ENCODE data around the gene PCNP. TPM values are rescaled to one million over a fixed set of nuclear protein-coding genes. Genes with fewer than 3 reads are reported as not detected.

Gene PCNP
- total and polyA plus RNA-seq, 2 donors (not counting 1 experiment from before 2014, with no cell fraction given): 39.1 to 156 TPM

- Mint-ChIP-seq H3K4me3 (no peak overlapping the region), H3K4me1 (no peaks in the 10 kb centered on the region), H3K9me3 (ENCODE audit: insufficient read depth) (no peaks in the 10 kb centered on the region), H3K27me3 (no peaks in the 10 kb centered on the region), H3K27ac (no peak overlapping the region)
- TF ChIP-seq CTCF (IDR thresholded peaks at IDR 0.05) (no peak), EZH2 (IDR thresholded peaks at IDR 0.05; ENCODE audit: borderline replicate concordance, insufficient read depth, low read depth, low read length, poor library complexity, severe bottlenecking) (no peak)
- WGBS (ENCODE audit: insufficient coverage): 100% methylated on average over 1 of the region's 3 CpGs
- Histone ChIP-seq H3K27me3 (replicated peaks in 1 of 4; ENCODE audit: control extremely low read depth in 1 of 4, control insufficient read depth in 3 of 4, insufficient read depth in 4 of 4, low read length in 3 of 4) (no peaks in the 10 kb centered on the region), H3K36me3 (replicated peaks in 1 of 2; ENCODE audit: control extremely low read depth in 1 of 2, control insufficient read depth in 1 of 2, extremely low read depth in 1 of 2, insufficient read depth in 2 of 2, low read length in 1 of 2) (peaks cover 0 to under 1% of the 10 kb centered on the region in 2 experiments), H3K4me3 (ENCODE audit: control extremely low read depth in 1 of 5, extremely low read depth in 1 of 5, insufficient read depth in 1 of 5, low read depth in 2 of 5, low read length in 4 of 5) (no peak overlapping the region), H3K79me2 (ENCODE audit: control insufficient read depth, insufficient read depth, low read length) (no peaks in the 10 kb centered on the region), H3K4me1 (ENCODE audit: control insufficient read depth in 2 of 2, insufficient read depth in 2 of 2, low read length in 2 of 2) (no peaks in the 10 kb centered on the region), H3K4me2 (replicated peaks; ENCODE audit: low read depth, low read length, poor library complexity, severe bottlenecking) (no peak overlapping the region), H2AFZ (ENCODE audit: insufficient read depth, low read depth, low read length, poor library complexity, severe bottlenecking) (no peak overlapping the region), H4K20me1 (ENCODE audit: control insufficient read depth, insufficient read depth, low read length, poor library complexity, severe bottlenecking) (no peaks in the 10 kb centered on the region), H3K9ac (ENCODE audit: low read length) (no peak overlapping the region), H3K9me3 (ENCODE audit: control extremely low read depth in 1 of 3, control insufficient read depth in 2 of 3, insufficient read depth in 1 of 3, low read length in 2 of 3) (no peaks in the 10 kb centered on the region), H3K27ac (ENCODE audit: low read length in 2 of 2) (no peak overlapping the region)
- DNase-seq (no peak), ATAC-seq (ENCODE audit: low read depth) (no peak)
- ChIA-PET CTCF (no interaction called here), POLR2A (no interaction called here)
- intact Hi-C loops (cut with micrococcal nuclease): no loop called here
Observed at GRCh38 chr3:101642441-101642840, 68.5 kb downstream of the PCNP start.

GRCh38 chr3:101643009-101643844 lies 69.2 kb downstream of the PCNP start:
- Histone ChIP-seq H3K9ac (ENCODE audit: low read length) (no peak overlapping the region), H2AFZ (ENCODE audit: insufficient read depth, low read depth, low read length, poor library complexity, severe bottlenecking) (no peak overlapping the region), H3K4me1 (ENCODE audit: control insufficient read depth in 2 of 2, insufficient read depth in 2 of 2, low read length in 2 of 2) (no peaks in the 10 kb centered on the region), H4K20me1 (ENCODE audit: control insufficient read depth, insufficient read depth, low read length, poor library complexity, severe bottlenecking) (no peaks in the 10 kb centered on the region), H3K4me2 (replicated peaks; ENCODE audit: low read depth, low read length, poor library complexity, severe bottlenecking) (no peak overlapping the region), H3K36me3 (replicated peaks in 1 of 2; ENCODE audit: control extremely low read depth in 1 of 2, control insufficient read depth in 1 of 2, extremely low read depth in 1 of 2, insufficient read depth in 2 of 2, low read length in 1 of 2) (peaks cover 0 to 8% of the 10 kb centered on the region in 2 experiments), H3K27me3 (replicated peaks in 1 of 4; ENCODE audit: control extremely low read depth in 1 of 4, control insufficient read depth in 3 of 4, insufficient read depth in 4 of 4, low read length in 3 of 4) (no peaks in the 10 kb centered on the region), H3K4me3 (ENCODE audit: control extremely low read depth in 1 of 5, extremely low read depth in 1 of 5, insufficient read depth in 1 of 5, low read depth in 2 of 5, low read length in 4 of 5) (no peak overlapping the region), H3K79me2 (ENCODE audit: control insufficient read depth, insufficient read depth, low read length) (no peaks in the 10 kb centered on the region), H3K9me3 (ENCODE audit: control extremely low read depth in 1 of 3, control insufficient read depth in 2 of 3, insufficient read depth in 1 of 3, low read length in 2 of 3) (no peaks in the 10 kb centered on the region), H3K27ac (ENCODE audit: low read length in 2 of 2) (no peak overlapping the region)
- Mint-ChIP-seq H3K4me3 (no peak overlapping the region), H3K4me1 (no peaks in the 10 kb centered on the region), H3K27me3 (no peaks in the 10 kb centered on the region), H3K9me3 (ENCODE audit: insufficient read depth) (no peaks in the 10 kb centered on the region), H3K27ac (no peak overlapping the region)
- CTCF ChIA-PET: no interaction called here
- ATAC-seq (ENCODE audit: low read depth) (no peak), DNase-seq (no peak)
- TF ChIP-seq CTCF (IDR thresholded peaks at IDR 0.05) (no peak), EZH2 (IDR thresholded peaks at IDR 0.05; ENCODE audit: borderline replicate concordance, insufficient read depth, low read depth, low read length, poor library complexity, severe bottlenecking) (no peak)
- POLR2A ChIA-PET: no interaction called here
- intact Hi-C loops (cut with micrococcal nuclease): no loop called here
- 95% methylated on average over 4 of the region's 8 CpGs for WGBS (ENCODE audit: insufficient coverage)
